GM15510 (cell line): ENCODE measurements around the gene PCDHGB2.
A peak's percentile ranks its signal among the peaks of the same experiment; 100 is the strongest.

Experiments
- POLR2A ChIP-seq: IDR thresholded peaks from 3 replicates; pipeline ENCODE4 v1.6.1; 2011; ENCODE audit warnings: borderline replicate concordance; ENCODE audit not compliant: insufficient read length; ENCODE audit errors: extremely low read depth

PCDHGB2 gene

GRCh38 chr5:141359790-141360426 lies at the start of gene PCDHGB2:
Gene PCDHGB2 (plus strand): TSS chr5:141359994. CDS start chr5:141360136, 142 bp downstream.
- TF ChIP-seq POLR2A: no peak

- TF ChIP-seq POLR2A: no peak
Observed at GRCh38 chr5:141313711-141314110, 46.1 kb upstream of the PCDHGB2 start.

- no peak for TF ChIP-seq POLR2A
Observed at GRCh38 chr5:141319202-141319601, 40.6 kb upstream of the PCDHGB2 start.

- no peak for TF ChIP-seq POLR2A
Observed at GRCh38 chr5:141319699-141320098, 40.1 kb upstream of the PCDHGB2 start.

- TF ChIP-seq POLR2A: peak; percentile 97
Observed at GRCh38 chr5:141320225-141321169, 39.3 kb upstream of the PCDHGB2 start, which contains the start of gene TAF7. Gene TAF7 (minus strand): TSS chr5:141320784. CDS start chr5:141320044, 740 bp downstream.

- no peak for TF ChIP-seq POLR2A
Observed at GRCh38 chr5:141322261-141322660, 37.5 kb upstream of the PCDHGB2 start.

GRCh38 chr5:141326088-141326854 lies 33.5 kb upstream of the PCDHGB2 start:
- no peak for TF ChIP-seq POLR2A

- no peak for TF ChIP-seq POLR2A
Observed at GRCh38 chr5:141328231-141328630, 31.6 kb upstream of the PCDHGB2 start.

GRCh38 chr5:141330299-141331080 lies 29.3 kb upstream of the PCDHGB2 start, which contains the start of gene PCDHGA1:
Gene PCDHGA1 (plus strand): TSS chr5:141330514.
- TF ChIP-seq POLR2A: no peak

- no peak for TF ChIP-seq POLR2A
Observed at GRCh38 chr5:141338538-141339306, 21.1 kb upstream of the PCDHGB2 start, which contains the start of gene PCDHGA2. Gene PCDHGA2 (plus strand): TSS chr5:141338760.

GRCh38 chr5:141342773-141343172 lies 17.0 kb upstream of the PCDHGB2 start:
- TF ChIP-seq POLR2A: no peak

- TF ChIP-seq POLR2A: no peak
Observed at GRCh38 chr5:141343242-141343952, 16.4 kb upstream of the PCDHGB2 start, which contains the start of gene PCDHGA3. Gene PCDHGA3 (plus strand): TSS chr5:141343829. CDS start chr5:141344034, 205 bp downstream.
